Adrenal gland (tissue), 5 donors: ENCODE data around the gene SLC37A1.

Source experiments
- CTCF ChIP-seq, 6 experiments: fragments of 450-650 bp in 4 of 6; fragments of 200-600 bp in 2 of 6; sonication (generic) in 1 of 6; IDR thresholded peaks; 1 replicate in 5 of 6; 2 replicates in 1 of 6; pipeline versions ENCODE4 v1.5.1 to v1.8.0; 2016 to 2021; ENCODE audit warnings: antibody characterized with exemption in 6 of 6, mild to moderate bottlenecking in 2 of 6, moderate library complexity in 1 of 6
- POLR2A ChIP-seq, 2 donors: fragments of 450-650 bp; IDR thresholded peaks; one replicate each; pipeline ENCODE4 v1.6.1; 2017; ENCODE audit warnings: antibody characterized with exemption in 2 of 2, mild to moderate bottlenecking in 2 of 2, moderate library complexity in 1 of 2
- donor health status: DM: no; HTN: no; CAD: no.

GRCh38 chr21:42599486-42599885 lies 85.8 kb downstream of the SLC37A1 start:
- TF ChIP-seq CTCF (IDR thresholded peaks at IDR 0.05) (no peak), POLR2A (IDR thresholded peaks at IDR 0.05) (no peak)
